Activated T-cell treated with anti-CD3 and anti-CD28 coated beads, Interleukin-2, amount 50 U/mL, for 24 hours (primary cell): Measurements from ENCODE around the gene CD109.
"Not testable (repeated sequence)": the region's sequence is repeated elsewhere in the genome, so short reads cannot be mapped to it uniquely, and the experiment has no call there.

ENCODE experiments used
- DNase-seq: peaks from one replicate; pipeline ENCODE4 v3.0.0-alpha.2; 2020
- H3K27ac Mint-ChIP-seq: 2 replicates; pipeline ENCODE4 v1.8.0; 2020; ENCODE audit warnings: mild to moderate bottlenecking, mixed read lengths
- H3K27me3 Mint-ChIP-seq: 2 replicates; pipeline ENCODE4 v1.8.0; 2020; ENCODE audit warnings: mixed read lengths
- H3K36me3 Mint-ChIP-seq: 2 replicates; pipeline ENCODE4 v1.8.0; 2020; ENCODE audit warnings: low read depth, mixed read lengths
- H3K4me1 Mint-ChIP-seq: 2 replicates; pipeline ENCODE4 v1.8.0; 2020; ENCODE audit warnings: low read depth, mixed read lengths
- H3K4me3 Mint-ChIP-seq: 2 replicates; pipeline ENCODE4 v1.8.0; 2020; ENCODE audit warnings: mild to moderate bottlenecking, moderate library complexity, mixed read lengths
- H3K9me3 Mint-ChIP-seq: 2 replicates; pipeline ENCODE4 v1.8.0; 2020; ENCODE audit warnings: mixed read lengths

The CD109 gene

GRCh38 chr6:73803562-73804241 is 107.7 kb downstream of the CD109 start:
- Mint-ChIP-seq H3K9me3 (no peaks in the 10 kb centered on the region), H3K27me3 (no peaks in the 10 kb centered on the region), H3K27ac (peak overlapping the region; percentile 5), H3K36me3 (peaks cover 16% of the 10 kb centered on the region), H3K4me3 (no peak overlapping the region), H3K4me1 (peaks cover 8% of the 10 kb centered on the region)
- no peak for DNase-seq

GRCh38 chr6:73805221-73805620 is 109.2 kb downstream of the CD109 start:
- H3K4me1 Mint-ChIP-seq, H3K9me3 Mint-ChIP-seq, H3K27ac Mint-ChIP-seq, H3K4me3 Mint-ChIP-seq, DNase-seq, H3K27me3 Mint-ChIP-seq: not testable (repeated sequence)
- peaks cover 16% of the 10 kb centered on the region for H3K36me3 Mint-ChIP-seq

GRCh38 chr6:73805982-73806381 is 110.0 kb downstream of the CD109 start:
- H3K4me1 Mint-ChIP-seq, H3K27ac Mint-ChIP-seq, H3K9me3 Mint-ChIP-seq, H3K27me3 Mint-ChIP-seq, DNase-seq, H3K4me3 Mint-ChIP-seq: not testable (repeated sequence)
- peaks cover 24% of the 10 kb centered on the region for H3K36me3 Mint-ChIP-seq

GRCh38 chr6:73811706-73812105 is 115.7 kb downstream of the CD109 start:
- Mint-ChIP-seq H3K36me3 (peaks cover 23% of the 10 kb centered on the region), H3K4me1 (no peaks in the 10 kb centered on the region), H3K4me3 (no peak overlapping the region), H3K9me3 (no peaks in the 10 kb centered on the region), H3K27ac (no peak overlapping the region), H3K27me3 (no peaks in the 10 kb centered on the region)
- no peak for DNase-seq

GRCh38 chr6:73817253-73817652 is 121.2 kb downstream of the CD109 start:
- Mint-ChIP-seq H3K36me3 (peaks cover 34% of the 10 kb centered on the region), H3K9me3 (peaks cover 7% of the 10 kb centered on the region), H3K27me3 (no peaks in the 10 kb centered on the region), H3K27ac (no peak overlapping the region), H3K4me1 (no peaks in the 10 kb centered on the region), H3K4me3 (no peak overlapping the region)
- no peak for DNase-seq

- Mint-ChIP-seq H3K27me3 (no peaks in the 10 kb centered on the region), H3K27ac (no peak overlapping the region), H3K4me1 (no peaks in the 10 kb centered on the region), H3K36me3 (peaks cover 25% of the 10 kb centered on the region), H3K9me3 (peaks cover 7% of the 10 kb centered on the region), H3K4me3 (no peak overlapping the region)
- no peak for DNase-seq
Observed at GRCh38 chr6:73823046-73823735, 127.2 kb downstream of the CD109 start.

DNA sequence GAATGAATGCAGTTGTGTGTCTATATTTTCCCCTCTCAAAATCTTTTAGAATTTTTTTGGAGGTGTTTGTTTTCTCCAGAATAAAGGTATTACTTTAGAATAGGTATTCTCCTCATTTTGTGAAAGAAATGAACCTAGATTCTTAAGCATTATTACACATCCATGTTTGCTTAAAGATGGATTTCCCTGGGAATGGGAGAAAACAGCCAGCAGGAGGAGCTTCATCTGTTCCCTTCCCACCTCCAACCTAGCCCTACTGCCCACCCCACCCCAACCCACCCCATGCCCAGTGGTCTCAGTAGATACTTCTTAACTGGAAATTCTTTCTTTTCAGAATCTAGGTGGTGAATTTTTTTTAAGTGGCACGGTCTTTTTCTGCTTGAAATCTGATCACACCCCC is 127.8 kb downstream of the CD109 start:
- peaks cover 7% of the 10 kb centered on the region for H3K9me3 Mint-ChIP-seq
- no peaks in the 10 kb centered on the region for H3K27me3 Mint-ChIP-seq
- H3K36me3 Mint-ChIP-seq = peaks cover 21% of the 10 kb centered on the region
- H3K27ac Mint-ChIP-seq = no peak overlapping the region
- H3K4me3 Mint-ChIP-seq = no peak overlapping the region
- DNase-seq = no peak
- H3K4me1 Mint-ChIP-seq = no peaks in the 10 kb centered on the region

- no peak overlapping the region for H3K27ac Mint-ChIP-seq
- peaks cover under 1% of the 10 kb centered on the region for H3K9me3 Mint-ChIP-seq
- H3K4me3 Mint-ChIP-seq = no peak overlapping the region
- DNase-seq = no peak
- peaks cover under 1% of the 10 kb centered on the region for H3K36me3 Mint-ChIP-seq
- H3K4me1 Mint-ChIP-seq = no peaks in the 10 kb centered on the region
- no peaks in the 10 kb centered on the region for H3K27me3 Mint-ChIP-seq
Observed at GRCh38 chr6:73826571-73826970, 130.6 kb downstream of the CD109 start.

GRCh38 chr6:73830119-73830518 is 134.1 kb downstream of the CD109 start:
- no peak overlapping the region for H3K4me3 Mint-ChIP-seq
- no peaks in the 10 kb centered on the region for H3K27me3 Mint-ChIP-seq
- no peaks in the 10 kb centered on the region for H3K4me1 Mint-ChIP-seq
- DNase-seq = no peak
- H3K27ac Mint-ChIP-seq = no peak overlapping the region
- H3K9me3 Mint-ChIP-seq = no peaks in the 10 kb centered on the region
- H3K36me3 Mint-ChIP-seq = no peaks in the 10 kb centered on the region

GRCh38 chr6:73832313-73832712 is 136.3 kb downstream of the CD109 start:
- no peaks in the 10 kb centered on the region for H3K27me3 Mint-ChIP-seq
- H3K27ac Mint-ChIP-seq = no peak overlapping the region
- H3K4me3 Mint-ChIP-seq = no peak overlapping the region
- no peaks in the 10 kb centered on the region for H3K36me3 Mint-ChIP-seq
- no peaks in the 10 kb centered on the region for H3K9me3 Mint-ChIP-seq
- no peaks in the 10 kb centered on the region for H3K4me1 Mint-ChIP-seq
- no peak for DNase-seq

GRCh38 chr6:73844696-73845095 is 148.7 kb downstream of the CD109 start:
- DNase-seq, H3K27me3 Mint-ChIP-seq, H3K4me3 Mint-ChIP-seq, H3K27ac Mint-ChIP-seq, H3K36me3 Mint-ChIP-seq, H3K4me1 Mint-ChIP-seq: not testable (repeated sequence)
- H3K9me3 Mint-ChIP-seq = peaks cover 23% of the 10 kb centered on the region

- not testable (repeated sequence) for H3K9me3 Mint-ChIP-seq, H3K27ac Mint-ChIP-seq, H3K27me3 Mint-ChIP-seq, H3K4me1 Mint-ChIP-seq, DNase-seq, H3K36me3 Mint-ChIP-seq, H3K4me3 Mint-ChIP-seq
Observed at GRCh38 chr6:73851048-73851447, 155.0 kb downstream of the CD109 start.

DNA sequence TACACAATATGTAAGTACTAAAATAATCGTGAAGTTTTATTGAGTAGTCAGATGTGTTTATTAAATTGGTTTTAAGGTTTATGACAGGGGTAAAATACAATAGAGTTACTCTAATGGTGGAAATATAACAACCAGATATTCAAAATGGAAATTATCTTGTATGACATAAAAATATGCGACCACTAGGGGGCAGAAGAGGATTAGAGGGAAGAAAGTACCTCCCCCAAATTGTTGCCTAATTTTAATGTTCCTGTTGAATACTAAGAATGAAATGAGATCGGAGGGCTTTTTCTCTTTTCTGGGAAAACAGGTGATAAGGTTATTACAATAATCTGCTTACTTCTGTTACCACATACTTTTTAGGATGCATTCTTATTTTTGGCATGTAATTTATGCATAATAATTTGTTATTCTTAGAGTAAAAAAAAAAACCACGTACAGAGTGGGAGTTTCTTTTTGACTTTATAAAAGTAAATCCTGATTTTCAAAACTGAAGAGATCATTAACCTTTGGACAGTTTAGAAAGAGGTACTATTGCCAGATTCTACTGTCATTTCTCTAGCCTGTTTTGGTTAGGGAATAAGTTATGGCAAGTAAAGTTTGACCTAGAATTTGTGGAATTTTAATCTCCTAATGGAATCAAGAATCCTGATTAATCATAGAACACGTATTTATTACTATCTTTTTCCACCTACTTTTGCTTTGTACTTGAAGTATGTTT is 159.2 kb downstream of the CD109 start:
- Mint-ChIP-seq H3K4me1 (peaks cover 1% of the 10 kb centered on the region), H3K27ac (no peak overlapping the region), H3K9me3 (no peaks in the 10 kb centered on the region), H3K4me3 (no peak overlapping the region), H3K27me3 (no peaks in the 10 kb centered on the region), H3K36me3 (no peaks in the 10 kb centered on the region)
- no peak for DNase-seq

GRCh38 chr6:73857341-73857890 is 161.4 kb downstream of the CD109 start:
- Mint-ChIP-seq H3K4me3 (no peak overlapping the region), H3K9me3 (no peaks in the 10 kb centered on the region), H3K4me1 (peaks cover 1% of the 10 kb centered on the region), H3K27ac (no peak overlapping the region), H3K27me3 (no peaks in the 10 kb centered on the region), H3K36me3 (no peaks in the 10 kb centered on the region)
- no peak for DNase-seq

DNA sequence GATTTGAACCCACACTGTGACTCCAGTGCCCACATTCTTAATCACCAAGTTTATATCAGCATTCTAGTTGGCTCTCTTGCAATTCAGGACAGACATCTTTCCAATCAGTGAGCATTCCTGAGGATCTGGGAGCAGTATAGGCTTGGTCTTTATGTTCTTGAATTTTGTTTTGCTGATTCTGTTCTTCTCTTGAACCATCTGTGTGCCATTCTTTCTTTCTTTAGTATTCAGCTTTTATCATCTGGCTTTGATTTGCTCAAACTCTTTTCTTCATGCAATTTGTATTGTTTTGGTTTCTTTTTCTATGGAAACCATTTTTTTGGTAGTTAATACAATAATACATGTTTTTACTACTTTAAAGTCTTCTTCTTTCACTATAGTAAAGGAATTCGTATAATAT is 162.4 kb downstream of the CD109 start:
- no peak for DNase-seq
- Mint-ChIP-seq H3K27me3 (peaks cover 3% of the 10 kb centered on the region), H3K27ac (no peak overlapping the region), H3K9me3 (no peaks in the 10 kb centered on the region), H3K4me1 (peaks cover 1% of the 10 kb centered on the region), H3K4me3 (no peak overlapping the region), H3K36me3 (no peaks in the 10 kb centered on the region)
